GM18499 (cell line): ENCODE measurements around the gene DNMBP.

Experiments
- ATAC-seq: cut with Tn5 transposase; IDR thresholded peaks from one replicate; pipeline ENCODE4 v1.9.1; 2021; ENCODE audit warnings: moderate number of reproducible peaks; ENCODE audit not compliant: insufficient read depth, unreplicated experiment

The DNMBP gene

GRCh38 chr10:100009793-100010676 is at the start of gene DNMBP:
TSS of gene DNMBP (minus strand) at chr10:100009947. CDS start at chr10:99972124, 37,823 bp downstream.
- ATAC-seq, result no peak

- ATAC-seq, result no peak
These were observed 48.2 kb upstream of the DNMBP start for GRCh38 chr10:100057948-100058347.

GRCh38 chr10:100053686-100054460 is 44.1 kb upstream of the DNMBP start:
- no peak for ATAC-seq

GRCh38 chr10:100046021-100046486 is 36.3 kb upstream of the DNMBP start:
- no peak for ATAC-seq

- no peak for ATAC-seq
These were observed 35.8 kb upstream of the DNMBP start for GRCh38 chr10:100045592-100045991.

- ATAC-seq, result no peak
These were observed 34.0 kb upstream of the DNMBP start for GRCh38 chr10:100043796-100044195.

GRCh38 chr10:100043344-100043743 is 33.6 kb upstream of the DNMBP start:
- ATAC-seq, result no peak

GRCh38 chr10:100041306-100042002 is 31.7 kb upstream of the DNMBP start:
- ATAC-seq, result no peak

GRCh38 chr10:100038561-100039071 is 28.9 kb upstream of the DNMBP start:
- ATAC-seq, result no peak

- ATAC-seq, result no peak
These were observed 28.1 kb upstream of the DNMBP start for GRCh38 chr10:100037758-100038315.

- no peak for ATAC-seq
These were observed 27.1 kb upstream of the DNMBP start for GRCh38 chr10:100036850-100037249.

GRCh38 chr10:100033766-100034418 is 24.1 kb upstream of the DNMBP start:
- ATAC-seq, result no peak

- ATAC-seq, result no peak
These were observed 17.7 kb upstream of the DNMBP start for GRCh38 chr10:100027416-100027815.

GRCh38 chr10:100025576-100025975 is 15.8 kb upstream of the DNMBP start:
- ATAC-seq, result no peak

GRCh38 chr10:100024748-100025147 is 15.0 kb upstream of the DNMBP start:
- ATAC-seq, result no peak

GRCh38 chr10:100022403-100022802 is 12.7 kb upstream of the DNMBP start:
- no peak for ATAC-seq

- no peak for ATAC-seq
These were observed 11.6 kb upstream of the DNMBP start for GRCh38 chr10:100021322-100021721.

- no peak for ATAC-seq
These were observed 11.1 kb upstream of the DNMBP start for GRCh38 chr10:100020886-100021253.

- no peak for ATAC-seq
These were observed 10.6 kb upstream of the DNMBP start for GRCh38 chr10:100020142-100020885.
